K562 (cell line): ENCODE results near the gene LYZL6. TPM values are rescaled to one million over a fixed set of nuclear protein-coding genes. Genes with fewer than 3 reads are reported as not detected.

Source experiments
- CHD7 ChIP-seq: fragments of 200-600 bp; sonication (generic); IDR thresholded peaks from one replicate; pipeline ENCODE4 v1.6.1; 2012; ENCODE audit warnings: mild to moderate bottlenecking, low read depth, low read length, inconsistent platforms
- EGR1 ChIP-seq: fragments of 450-650 bp; conservative IDR thresholded peaks from 2 replicates; pipeline ENCODE4 v1.6.1; 2017; ENCODE audit warnings: mild to moderate bottlenecking
- ETV1 ChIP-seq: fragments of 450-650 bp; conservative IDR thresholded peaks from 2 replicates; pipeline ENCODE4 v1.6.1; 2016; ENCODE audit warnings: missing genetic modification characterization, control low read depth, low read depth, missing compliant biosample characterization
- FOXA3 ChIP-seq, 2 experiments: fragments of 450-650 bp in 1 of 2; sonication (generic) in 1 of 2; formaldehyde crosslinking; IDR thresholded peaks in 1 of 2; conservative IDR thresholded peaks in 1 of 2; 2 replicates each; pipeline versions ENCODE4 v1.4.0 to v1.8.0; 2020 to 2022; ENCODE audit warnings: mild to moderate bottlenecking in 2 of 2, missing genetic modification reagents in 1 of 2
- LCOR ChIP-seq: sonication (generic); formaldehyde crosslinking; IDR thresholded peaks from 2 replicates; pipeline ENCODE4 v1.8.0; 2022; ENCODE audit warnings: mild to moderate bottlenecking, missing genetic modification reagents
- NFYB ChIP-seq: IDR thresholded peaks from 2 replicates; pipeline ENCODE4 v1.6.1; 2011; ENCODE audit warnings: mild to moderate bottlenecking, moderate library complexity; ENCODE audit not compliant: insufficient read length; ENCODE audit errors: extremely low read depth
- PATZ1 ChIP-seq: fragments of 250-450 bp; sonication (Bioruptor Pico); IDR thresholded peaks from 2 replicates; pipeline ENCODE4 v1.5.0; 2020; ENCODE audit warnings: mild to moderate bottlenecking, borderline replicate concordance
- PREB ChIP-seq: sonication (generic); formaldehyde crosslinking; IDR thresholded peaks from 2 replicates; pipeline ENCODE4 v1.8.1; 2023; ENCODE audit warnings: mild to moderate bottlenecking, missing genetic modification reagents
- TEAD2 ChIP-seq: fragments of 450-650 bp; IDR thresholded peaks from 2 replicates; pipeline ENCODE4 v1.6.1; 2016; ENCODE audit warnings: missing genetic modification characterization, control low read depth, missing compliant biosample characterization
- USF1 ChIP-seq: sonication (generic); formaldehyde crosslinking; IDR thresholded peaks from 2 replicates; pipeline ENCODE4 v1.9.0; 2022; ENCODE audit warnings: mild to moderate bottlenecking, missing genetic modification reagents
- ZBTB7A ChIP-seq: IDR thresholded peaks from 2 replicates; pipeline ENCODE4 v1.6.1; 2011; ENCODE audit warnings: low read depth, mild to moderate bottlenecking, low read length, moderate library complexity, borderline replicate concordance; ENCODE audit not compliant: control insufficient read depth
- ZFP36 ChIP-seq: fragments of 150-350 bp; IDR thresholded peaks from 2 replicates; pipeline ENCODE4 v1.6.1; 2018; ENCODE audit warnings: low read length, low read depth; ENCODE audit not compliant: partially characterized antibody
- ZNF766 ChIP-seq: fragments of 200-800 bp; sonication (Bioruptor generic); conservative IDR thresholded peaks from 2 replicates; pipeline ENCODE4 v1.6.1; 2016; ENCODE audit warnings: missing genetic modification characterization, missing compliant biosample characterization
- polyA plus RNA-seq, 8 experiments: library from polyadenylated mRNA; depleted of rRNA in 4 of 8; stranded (reverse) in 5 of 8; unstranded in 3 of 8; fragments of >200 nt; fragmentation: Nextera tagmentation in 2 of 8; fragmentation: Illumina TruSeq in 1 of 8; extraction: Ambion mirVana in 2 of 8; extraction: Trizol in 1 of 8; gene quantifications; 2 replicates each; pipeline versions ENCODE4 v1.2.1 to v1.2.3, GENCODE V29; 2011 to 2014; ENCODE audit warnings: inconsistent platforms in 1 of 8, missing spikeins in 1 of 8
- total RNA-seq, 7 experiments: library from RNA; depleted of rRNA in 6 of 7; stranded (reverse); fragments of >200 nt in 6 of 7; fragmentation: Illumina TruSeq in 2 of 7; extraction: Trizol in 2 of 7; gene quantifications; 2 replicates each; pipeline versions ENCODE4 v1.2.1 to v1.2.3, GENCODE V29; 2011 to 2021; ENCODE audit warnings: low replicate concordance in 1 of 7

Gene LYZL6
- total and polyA plus RNA-seq, 9 of the 15 experiments (the other 6 are each of a cell fraction or from before 2014, with no cell fraction given) = not detected

- TF ChIP-seq CHD7 (no peak), ZFP36 (no peak), EGR1 (no peak), ETV1 (tag) (no peak), FOXA3 (CRISPR knock-in tag; conservative IDR thresholded peaks at IDR 0.05 in 1 of 2, IDR thresholded peaks at IDR 0.05 in 1 of 2) (no peak), LCOR (CRISPR knock-in tag) (no peak), ZBTB7A (no peak), ZNF766 (CRISPR knock-in tag) (no peak), PATZ1 (CRISPR knock-in tag) (no peak), PREB (CRISPR knock-in tag) (no peak), TEAD2 (tag) (no peak), USF1 (CRISPR knock-in tag) (peak; percentile 81), NFYB (peak; percentile 31)
Observed at GRCh38 chr17:35936063-35936462, 7.5 kb downstream of the LYZL6 start (continued).
